GM10266 (cell line): ENCODE results near the gene KLF16.

Experiments
- DNase-seq: peaks from one replicate; pipeline ENCODE4 v3.0.0; 2012; ENCODE audit errors: extremely low spot score
- TF ChIP-seq, protein P1 (sequence below): IDR thresholded peaks from 2 replicates; pipeline ENCODE4 v1.5.1; 2012; ENCODE audit warnings: mild to moderate bottlenecking, low read depth; ENCODE audit not compliant: control insufficient read depth, insufficient read depth; ENCODE audit errors: missing control alignments

KLF16 gene

GRCh38 chr19:1849886-1850398 lies 13.4 kb downstream of the KLF16 start:
- no peak for DNase-seq
- TF ChIP-seq, protein P1, sequence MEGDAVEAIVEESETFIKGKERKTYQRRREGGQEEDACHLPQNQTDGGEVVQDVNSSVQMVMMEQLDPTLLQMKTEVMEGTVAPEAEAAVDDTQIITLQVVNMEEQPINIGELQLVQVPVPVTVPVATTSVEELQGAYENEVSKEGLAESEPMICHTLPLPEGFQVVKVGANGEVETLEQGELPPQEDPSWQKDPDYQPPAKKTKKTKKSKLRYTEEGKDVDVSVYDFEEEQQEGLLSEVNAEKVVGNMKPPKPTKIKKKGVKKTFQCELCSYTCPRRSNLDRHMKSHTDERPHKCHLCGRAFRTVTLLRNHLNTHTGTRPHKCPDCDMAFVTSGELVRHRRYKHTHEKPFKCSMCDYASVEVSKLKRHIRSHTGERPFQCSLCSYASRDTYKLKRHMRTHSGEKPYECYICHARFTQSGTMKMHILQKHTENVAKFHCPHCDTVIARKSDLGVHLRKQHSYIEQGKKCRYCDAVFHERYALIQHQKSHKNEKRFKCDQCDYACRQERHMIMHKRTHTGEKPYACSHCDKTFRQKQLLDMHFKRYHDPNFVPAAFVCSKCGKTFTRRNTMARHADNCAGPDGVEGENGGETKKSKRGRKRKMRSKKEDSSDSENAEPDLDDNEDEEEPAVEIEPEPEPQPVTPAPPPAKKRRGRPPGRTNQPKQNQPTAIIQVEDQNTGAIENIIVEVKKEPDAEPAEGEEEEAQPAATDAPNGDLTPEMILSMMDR, result no peak

- TF ChIP-seq, protein P1, result no peak
Observed at GRCh38 chr19:1849132-1849474, 14.3 kb downstream of the KLF16 start.

GRCh38 chr19:1848399-1849131 lies 14.8 kb downstream of the KLF16 start, which contains the start of gene REXO1:
REXO1 (minus strand) TSS chr19:1848483; CDS start chr19:1848358, 125 bp downstream.
- DNase-seq, result peak; percentile 97
- TF ChIP-seq, protein P1, result peak; percentile 94

More at GRCh38 chr19:1849132-1849474, 14.3 kb downstream of the KLF16 start:
- no peak for DNase-seq

DNA sequence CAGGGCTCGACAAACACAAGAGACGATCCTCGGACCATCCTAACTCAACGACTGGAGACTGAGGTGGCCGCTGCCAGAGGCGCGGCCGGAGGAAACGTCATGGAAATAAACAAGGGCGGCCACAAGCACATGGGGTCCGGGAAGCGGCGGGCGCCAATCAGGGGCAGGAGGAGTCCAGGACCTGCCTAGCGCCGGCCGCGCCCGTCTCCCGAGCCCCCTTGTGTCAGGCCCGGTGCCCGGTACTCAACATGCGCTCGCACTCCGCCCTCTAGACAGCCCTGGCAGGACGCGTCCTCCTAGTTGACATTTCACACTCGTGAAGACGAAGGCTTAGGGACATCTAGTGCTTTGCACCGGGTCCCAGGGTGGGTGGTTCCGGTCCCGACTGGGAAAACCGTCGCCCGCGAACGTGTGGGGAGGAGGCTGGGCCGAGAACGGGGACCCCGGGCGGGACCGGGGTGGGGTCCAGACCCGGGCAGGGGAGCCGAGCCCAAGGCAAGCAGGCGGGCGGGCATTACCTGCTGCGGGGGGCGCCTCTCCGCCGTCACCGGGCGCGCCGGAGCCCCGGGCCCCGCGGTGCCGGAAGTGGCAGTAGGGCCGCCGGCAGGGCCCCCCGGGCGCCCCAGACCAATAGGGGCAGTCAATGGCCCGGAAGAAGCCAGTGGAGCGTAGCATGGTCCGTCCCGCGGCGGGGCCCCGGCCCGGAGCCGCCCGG lies 15.5 kb downstream of the KLF16 start:
- TF ChIP-seq, protein P1, result no peak
- DNase-seq, result peak; percentile 54

- TF ChIP-seq, protein P1, result no peak
Observed at GRCh38 chr19:1847348-1847683, 16.1 kb downstream of the KLF16 start.

DNA sequence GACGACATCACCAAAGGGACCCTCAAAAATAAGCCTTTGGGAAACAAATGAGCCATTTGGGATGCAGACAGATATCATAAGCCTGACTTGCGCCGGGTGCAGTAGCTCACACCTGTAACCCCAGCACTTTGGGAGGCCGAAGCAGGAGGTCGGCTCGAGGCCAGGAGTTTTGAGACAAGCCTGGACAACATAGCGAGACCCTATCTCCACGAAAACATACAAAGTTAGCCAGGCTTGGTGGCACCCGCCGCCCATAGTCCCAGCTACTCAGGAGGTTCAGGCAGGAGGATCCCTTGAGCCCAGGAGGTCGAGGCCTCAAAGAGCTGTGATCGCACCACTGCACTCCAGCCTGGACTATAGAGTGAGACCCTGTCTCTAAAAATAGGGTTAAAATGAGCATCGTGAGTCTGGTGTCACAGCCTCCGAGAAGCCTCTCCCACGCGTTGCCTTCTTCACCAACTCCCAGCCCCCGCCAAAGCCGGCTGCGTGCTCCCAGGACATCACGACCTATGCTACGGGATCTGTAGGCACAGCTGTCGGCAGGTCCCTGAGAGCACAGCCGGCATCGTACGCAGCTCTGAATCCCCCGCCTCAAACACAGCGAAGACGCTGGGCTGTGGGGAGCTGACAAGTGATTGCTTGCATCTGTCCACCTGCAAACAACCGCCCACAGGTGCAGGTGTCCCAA lies 16.7 kb downstream of the KLF16 start:
- TF ChIP-seq, protein P1, result no peak
- no peak for DNase-seq

More at GRCh38 chr19:1847348-1847683, 16.1 kb downstream of the KLF16 start:
- DNase-seq, result no peak
